Colonic mucosa (tissue), 4 donors: ENCODE measurements around the gene RGS12. TPM values are rescaled to one million over a fixed set of nuclear protein-coding genes. Genes with fewer than 3 reads are reported as not detected.

Source experiments
- DNase-seq: peaks from one replicate; pipeline ENCODE4 v3.0.0-alpha.2; 2020
- H3K27ac ChIP-seq: fragments of 200-600 bp; one replicate; pipeline ENCODE4 v1.8.0; 2021
- H3K27me3 ChIP-seq: fragments of 200-600 bp; one replicate; pipeline ENCODE4 v1.8.0; 2021
- H3K36me3 ChIP-seq: fragments of 200-600 bp; one replicate; pipeline ENCODE4 v1.8.0; 2021
- H3K4me1 ChIP-seq: fragments of 200-600 bp; one replicate; pipeline ENCODE4 v1.8.0; 2021; ENCODE audit warnings: mild to moderate bottlenecking
- H3K4me3 ChIP-seq: fragments of 200-600 bp; one replicate; pipeline ENCODE4 v1.8.0; 2021
- H3K9ac ChIP-seq, 2 donors: one replicate each; pipeline ENCODE4 v1.7.0; 2013; ENCODE audit warnings: control low read depth in 2 of 2, low read depth in 2 of 2, low read length in 2 of 2
- H3K9me3 ChIP-seq: fragments of 200-600 bp; one replicate; pipeline ENCODE4 v1.8.0; 2021
- CTCF ChIP-seq: fragments of 200-600 bp; IDR thresholded peaks from one replicate; pipeline ENCODE4 v1.8.0; 2022; ENCODE audit warnings: antibody characterized with exemption, mild to moderate bottlenecking
- intact Hi-C: fragments of 100-400 bp; cut with DNase I; formaldehyde crosslinking; loops from one replicate; pipeline ENCODE4 v1.14.1; 2022
- total RNA-seq, 2 donors: library from RNA; stranded (reverse); fragmentation: NEBNext Ultra II Directional in 1 of 2; extraction: Animal tissue kit (Norgen Biotek cat#: 25700) in 1 of 2; gene quantifications; one replicate each; pipeline ENCODE4 v1.2.1, GENCODE V29; 2021
- donor health status: healthy.
- donor health status: DM: no; HTN: no; CAD: no.
- donor health status: DM: no; HTN: no; CAD: no.

RGS12 gene
- total RNA-seq, 2 donors from 2014 or later: 18.0 to 25.7 TPM

GRCh38 chr4:3246458-3247398, 46.1 kb upstream of the RGS12 start:
- H3K27me3 ChIP-seq: no peaks in the 10 kb centered on the region
- TF ChIP-seq CTCF: no peak
- no peak for DNase-seq
- intact Hi-C loops: no loop called here
- H3K36me3 ChIP-seq: no peaks in the 10 kb centered on the region
- no peak overlapping the region for H3K27ac ChIP-seq
- H3K9ac ChIP-seq: no peak overlapping the region
- no peak overlapping the region for H3K4me3 ChIP-seq
- no peaks in the 10 kb centered on the region for H3K9me3 ChIP-seq
- no peaks in the 10 kb centered on the region for H3K4me1 ChIP-seq

- intact Hi-C loops: no loop called here
These were observed 45.2 kb upstream of the RGS12 start for GRCh38 chr4:3247399-3248177.

GRCh38 chr4:3248178-3248480, 44.7 kb upstream of the RGS12 start:
- H3K36me3 ChIP-seq: no peaks in the 10 kb centered on the region
- H3K4me1 ChIP-seq: no peaks in the 10 kb centered on the region
- no peak overlapping the region for H3K27ac ChIP-seq
- no peak for TF ChIP-seq CTCF
- intact Hi-C loops: no loop called here
- H3K4me3 ChIP-seq: no peak overlapping the region
- H3K9ac ChIP-seq: no peak overlapping the region
- no peaks in the 10 kb centered on the region for H3K27me3 ChIP-seq
- no peak for DNase-seq
- H3K9me3 ChIP-seq: no peaks in the 10 kb centered on the region

More at GRCh38 chr4:3247399-3248177, 45.2 kb upstream of the RGS12 start:
- Histone ChIP-seq H3K4me3 (no peak overlapping the region), H3K27me3 (no peaks in the 10 kb centered on the region), H3K27ac (no peak overlapping the region), H3K9me3 (no peaks in the 10 kb centered on the region), H3K9ac (no peak overlapping the region), H3K4me1 (no peaks in the 10 kb centered on the region), H3K36me3 (no peaks in the 10 kb centered on the region)
- no peak for TF ChIP-seq CTCF
- DNase-seq: no peak

- H3K27ac ChIP-seq: no peak within 1 kb of the TSS
- no peaks in the 10 kb centered on the region for H3K36me3 ChIP-seq
- no peak within 1 kb of the TSS for H3K4me3 ChIP-seq
- no peaks in the 10 kb centered on the region for H3K27me3 ChIP-seq
- intact Hi-C loops: no loop called here
- TF ChIP-seq CTCF: no peak
- no peak within 1 kb of the TSS for H3K9ac ChIP-seq
- H3K4me1 ChIP-seq: no peaks in the 10 kb centered on the region
- DNase-seq: no peak
- no peaks in the 10 kb centered on the region for H3K9me3 ChIP-seq
These were observed 43.8 kb upstream of the RGS12 start, which contains the start of gene MSANTD1 for GRCh38 chr4:3248811-3249661. Gene MSANTD1 (plus strand): TSS chr4:3249159. CDS start chr4:3249223, 64 bp downstream.
